Measurements from ENCODE around the gene GOSR1.

GRCh38 chr17:30554839-30555751, 77.9 kb downstream of the GOSR1 start:
- no peak for TF ChIP-seq CTCF (IDR thresholded peaks at IDR 0.05)
- TF ChIP-seq POLR2A (IDR thresholded peaks at IDR 0.05), result no peak

All from thyroid gland (tissue), 4 donors.